Stimulated activated CD4-positive, alpha-beta T cell treated with anti-CD3 and anti-CD28 coated beads, Interleukin-1b, Interleukin-23, amount 100 ng/mL, for 1 hour (primary cell): ENCODE results near the gene MSMP.

Experiments used
- DNase-seq, 2 donors: peaks; one replicate each; pipeline ENCODE4 v3.0.0-alpha.2; 2020; ENCODE audit warnings: low read depth in 2 of 2

Gene MSMP, protein sequence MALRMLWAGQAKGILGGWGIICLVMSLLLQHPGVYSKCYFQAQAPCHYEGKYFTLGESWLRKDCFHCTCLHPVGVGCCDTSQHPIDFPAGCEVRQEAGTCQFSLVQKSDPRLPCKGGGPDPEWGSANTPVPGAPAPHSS

DNA sequence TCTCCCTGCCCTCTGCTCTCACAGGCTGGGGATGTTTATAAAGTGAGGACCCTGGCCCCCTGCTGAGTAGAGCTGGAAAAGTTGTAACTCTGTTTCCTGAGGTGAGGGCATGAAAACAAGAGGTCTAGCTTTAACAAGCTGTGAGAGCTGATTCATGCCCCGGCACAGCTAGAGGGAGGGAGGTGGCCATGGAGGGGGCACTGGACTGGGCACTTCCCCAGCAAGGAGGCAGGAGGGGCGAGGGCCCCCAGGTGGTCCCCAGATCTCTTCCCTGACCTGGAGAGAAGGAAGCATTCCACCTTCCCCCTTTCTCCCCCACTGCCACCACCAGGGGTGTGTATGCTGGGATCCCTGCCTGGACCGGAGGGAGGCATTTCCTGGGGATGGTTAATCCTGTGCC, at the start of gene MSMP:
MSMP (minus strand) TSS at position 13 of the 400 bp plus-strand sequence. CDS start 147 bp downstream, outside the sequence.
- no peak for DNase-seq

DNA sequence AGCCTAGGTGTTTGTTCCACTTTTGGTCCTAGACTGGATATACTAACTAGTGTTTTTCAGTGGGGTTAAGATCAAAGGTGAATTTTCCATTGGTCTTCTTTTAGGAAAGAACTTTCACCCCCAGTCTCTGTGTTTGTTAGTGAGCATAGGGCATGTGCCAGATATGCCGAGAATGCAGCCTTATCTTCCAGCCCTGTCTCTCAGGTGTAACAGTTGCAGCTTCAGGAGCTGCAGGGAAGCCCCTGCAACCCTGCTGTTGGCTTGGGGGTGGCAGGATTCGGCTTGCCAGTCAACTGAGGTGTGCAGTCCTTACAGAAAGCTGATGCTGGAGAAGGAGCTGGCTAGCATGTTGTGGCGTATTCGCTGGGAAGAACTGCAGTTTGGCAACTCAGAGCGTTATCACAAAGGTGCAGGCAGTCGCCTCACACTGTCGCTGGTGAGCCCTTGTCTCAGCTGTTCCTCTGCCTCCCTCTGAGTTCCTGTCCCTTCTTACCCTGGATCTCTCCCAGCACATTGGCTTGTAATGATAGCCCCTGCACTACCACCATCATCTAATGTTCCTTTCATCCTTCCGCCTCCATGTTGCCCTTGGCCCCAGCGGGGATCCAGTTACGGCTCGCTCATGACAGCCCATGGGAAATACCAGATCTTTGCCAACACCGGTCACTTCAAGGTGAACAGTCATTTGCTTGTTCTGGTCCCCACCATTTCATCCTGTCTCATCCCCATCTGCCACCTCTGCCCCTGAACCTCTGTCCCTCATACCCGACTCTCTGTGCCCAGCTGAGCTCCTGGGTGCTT, 47.5 kb upstream of the MSMP start:
- DNase-seq = no peak

DNA sequence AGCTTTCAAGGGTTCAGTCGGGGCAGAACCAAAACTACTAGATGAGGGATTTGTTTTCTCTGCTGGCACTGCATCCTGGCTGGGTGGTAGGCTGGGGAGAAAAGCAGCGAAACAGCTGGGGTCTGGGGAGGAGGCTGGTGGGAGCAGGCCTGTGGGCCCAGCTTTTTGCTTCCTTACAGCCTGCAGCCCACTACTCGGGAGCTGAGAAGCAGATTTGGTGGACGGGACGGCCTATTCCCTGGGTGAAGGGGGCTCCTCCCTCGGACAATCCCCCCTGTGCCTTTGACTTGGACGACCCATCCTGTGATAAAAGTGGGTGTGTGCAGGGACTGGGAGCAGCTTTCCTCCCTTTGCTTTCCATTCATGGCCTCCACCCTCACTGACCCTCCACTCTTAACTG, 46.5 kb upstream of the MSMP start:
- DNase-seq = no peak

DNA sequence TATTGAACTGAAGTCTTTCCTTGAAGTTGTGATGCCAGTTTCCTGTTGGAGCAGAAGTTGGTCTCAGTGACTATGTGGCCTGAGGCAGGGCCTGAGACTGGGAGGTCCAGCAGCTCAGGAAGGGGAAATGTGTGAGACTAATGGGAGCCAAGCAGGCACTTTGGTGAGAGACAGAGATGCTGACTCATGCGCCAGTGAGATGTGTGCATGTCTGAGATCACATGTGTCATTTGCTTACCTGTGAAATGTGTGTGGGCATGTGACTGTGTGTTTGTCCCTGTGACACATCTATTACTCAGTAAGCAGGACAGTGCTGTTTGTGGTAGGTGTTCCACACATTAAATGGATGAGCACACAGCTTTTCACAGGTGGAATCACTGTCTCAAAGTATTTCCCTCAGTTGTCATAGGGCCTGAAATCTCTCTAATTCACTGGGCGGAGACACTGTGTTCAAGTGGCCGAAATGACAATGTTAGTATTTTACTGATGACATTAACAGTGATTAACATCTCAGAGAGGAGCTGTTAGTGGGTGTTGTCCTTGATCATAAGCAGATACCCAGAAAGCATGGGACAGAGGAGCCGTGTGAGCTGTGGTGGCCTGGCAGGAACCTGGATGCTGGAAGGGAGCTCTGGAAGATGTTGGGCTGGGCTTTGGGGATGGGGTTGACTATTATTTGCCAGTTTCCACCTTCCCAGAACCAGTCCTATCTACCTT, 44.7 kb upstream of the MSMP start:
- DNase-seq = peak in 1 of 2 donors; percentile 27

DNA sequence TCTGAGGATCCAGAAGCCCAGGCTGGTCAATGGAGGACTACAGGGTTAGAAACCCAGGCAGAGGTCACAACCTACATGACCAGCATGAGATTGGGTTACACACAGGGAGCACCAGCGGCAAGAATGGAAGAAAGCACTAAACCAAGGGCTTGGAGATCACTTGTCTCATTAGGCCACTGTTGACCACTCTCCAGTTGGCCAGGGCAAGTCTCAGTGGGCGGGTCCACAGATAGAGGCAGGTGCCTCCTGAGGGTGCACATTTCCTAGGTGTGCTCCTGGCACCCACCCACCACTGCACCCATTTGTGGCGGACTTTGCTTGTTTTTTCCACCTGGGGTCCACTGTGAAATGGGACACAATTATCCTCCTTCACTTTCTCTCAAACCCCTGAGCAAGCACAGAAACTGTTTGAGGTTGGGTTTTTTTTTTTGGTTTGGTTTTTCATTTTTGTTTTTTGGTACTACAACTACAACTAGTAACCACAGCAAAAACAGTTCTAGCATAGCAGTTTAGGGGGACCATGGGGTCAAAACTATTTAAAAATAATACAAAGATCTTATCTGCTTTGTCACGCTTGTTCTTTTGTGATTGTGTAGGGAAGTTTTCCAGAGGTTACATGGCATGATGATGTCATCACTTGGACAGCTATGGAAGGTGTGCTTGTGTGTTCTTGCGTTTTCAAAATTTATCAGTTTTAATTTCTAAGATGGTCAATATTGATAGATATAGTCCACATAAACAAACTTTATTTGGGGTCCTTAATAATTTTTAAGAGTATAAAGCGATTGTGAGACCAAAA, 43.4 kb upstream of the MSMP start:
- no peak for DNase-seq

DNA sequence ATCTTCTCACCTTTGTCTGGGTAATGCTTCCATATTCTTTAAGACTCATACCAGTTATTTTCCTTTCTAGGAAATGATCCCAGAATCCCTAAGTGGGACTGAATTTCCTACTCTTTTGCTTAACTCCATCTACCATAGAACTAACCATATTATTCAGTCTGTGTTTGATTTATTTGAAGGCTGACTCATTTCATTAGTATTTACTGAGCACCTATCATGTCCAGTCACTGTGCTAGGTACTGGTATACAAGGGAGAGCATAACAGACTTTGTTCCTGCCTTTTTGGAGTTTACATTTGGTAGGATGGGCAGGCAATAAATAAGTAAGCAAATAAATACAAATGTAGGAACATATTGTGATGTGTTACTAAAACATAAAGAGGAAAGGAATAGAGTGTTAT, 41.6 kb upstream of the MSMP start:
- DNase-seq = no peak

DNA sequence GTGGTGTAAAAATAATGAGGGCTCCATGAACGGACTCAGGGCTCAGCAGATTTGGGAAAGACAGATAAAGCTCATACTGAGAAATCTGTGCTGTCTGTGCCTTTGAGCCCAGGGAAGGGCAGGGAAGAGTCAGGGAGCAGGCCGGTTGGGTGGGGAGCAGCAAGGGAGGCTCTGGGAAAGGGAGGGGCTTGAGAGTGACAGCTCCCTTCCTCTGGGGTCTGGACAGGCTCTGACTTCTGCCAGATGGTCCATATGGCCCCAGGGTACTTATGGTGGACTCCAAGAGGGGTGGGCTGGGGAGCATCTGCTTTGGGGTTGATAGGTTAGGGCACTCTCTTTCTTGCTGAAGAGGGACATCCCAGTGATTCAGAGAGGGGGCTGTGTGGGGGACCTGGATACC, 39.4 kb upstream of the MSMP start:
- no peak for DNase-seq

DNA sequence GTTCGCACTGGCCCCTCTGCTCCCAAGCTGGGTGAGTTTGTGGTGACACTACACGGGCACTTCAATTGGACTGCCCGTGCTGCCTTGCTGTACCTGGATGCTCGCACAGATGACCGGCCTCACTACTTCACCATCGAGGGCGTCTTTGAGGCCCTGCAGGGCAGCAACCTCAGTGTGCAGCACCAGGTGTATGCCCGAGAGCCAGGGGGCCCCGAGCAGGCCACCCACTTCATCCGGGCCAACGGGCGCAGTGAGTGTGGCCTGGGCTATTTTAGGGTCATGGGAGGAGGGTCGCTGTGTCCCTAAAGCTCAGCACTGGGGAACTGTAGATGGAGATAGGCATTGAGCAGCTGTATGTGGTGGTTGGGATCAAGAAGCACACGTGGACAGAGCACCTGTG, 38.8 kb upstream of the MSMP start:
- DNase-seq = no peak

DNA sequence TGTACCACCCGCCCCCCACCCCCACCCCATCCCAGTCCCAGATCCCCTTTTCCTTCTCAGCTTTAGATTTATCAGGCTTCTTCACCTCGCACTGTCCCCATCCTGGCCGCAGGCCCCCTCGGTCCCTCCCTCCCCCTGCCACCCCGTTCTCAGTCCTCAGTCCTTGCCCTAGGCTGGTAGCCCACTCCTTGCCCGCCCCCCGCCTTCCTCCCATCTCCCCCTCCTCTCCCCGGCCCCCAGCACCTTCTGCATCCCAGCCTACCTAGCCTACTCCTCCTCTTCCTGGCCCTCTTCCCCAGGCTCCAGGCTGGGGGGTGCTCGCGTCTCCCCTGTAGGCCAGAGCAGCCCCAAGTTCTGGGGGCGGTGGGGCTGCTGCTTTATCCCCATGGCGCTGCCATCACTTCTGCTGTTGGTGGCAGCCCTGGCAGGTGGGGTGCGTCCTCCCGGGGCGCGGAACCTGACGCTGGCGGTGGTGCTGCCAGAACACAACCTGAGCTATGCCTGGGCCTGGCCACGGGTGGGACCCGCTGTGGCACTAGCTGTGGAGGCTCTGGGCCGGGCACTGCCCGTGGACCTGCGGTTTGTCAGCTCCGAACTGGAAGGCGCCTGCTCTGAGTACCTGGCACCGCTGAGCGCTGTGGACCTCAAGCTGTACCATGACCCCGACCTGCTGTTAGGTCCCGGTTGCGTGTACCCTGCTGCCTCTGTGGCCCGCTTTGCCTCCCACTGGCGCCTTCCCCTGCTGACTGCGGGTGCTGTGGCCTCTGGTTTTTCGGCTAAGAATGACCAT, 38.1 kb upstream of the MSMP start:
- no peak for DNase-seq

DNA sequence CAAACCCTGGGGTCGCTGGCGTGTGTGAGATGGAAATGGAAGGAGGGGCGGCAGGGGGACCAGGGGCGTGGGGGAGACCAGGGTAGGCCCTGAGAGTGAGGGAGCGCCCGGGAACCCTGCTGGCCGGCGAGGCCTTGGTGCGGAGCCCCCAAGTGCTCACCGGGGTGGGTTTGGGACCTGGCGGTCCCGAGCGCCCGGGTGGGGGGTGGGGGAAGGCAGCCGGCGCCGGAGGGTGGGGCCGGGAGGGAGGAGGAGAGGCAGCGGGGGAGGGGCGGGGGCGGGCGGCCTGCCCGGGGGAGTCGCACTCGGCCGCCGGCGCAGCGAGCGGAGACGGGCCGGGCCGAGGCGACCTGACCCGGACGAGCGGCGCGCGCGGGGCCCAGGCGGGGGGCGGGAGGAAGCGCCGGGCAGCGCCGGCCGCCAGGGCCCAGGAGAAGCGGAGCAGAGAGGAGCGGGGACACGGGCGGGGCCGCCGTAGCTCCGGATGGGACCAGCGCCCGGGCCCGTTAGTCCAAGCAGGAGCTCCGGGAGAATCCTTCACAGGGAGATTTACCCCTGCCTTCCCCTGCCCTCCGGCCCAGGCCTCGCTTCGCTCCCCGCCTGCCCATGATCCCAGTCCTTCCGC, 37.3 kb upstream of the MSMP start, which contains the start of gene NPR2:
NPR2 (plus strand) TSS at position 295 of the 625 bp plus-strand sequence. CDS start 818 bp downstream, outside the sequence.
- no peak for DNase-seq

DNA sequence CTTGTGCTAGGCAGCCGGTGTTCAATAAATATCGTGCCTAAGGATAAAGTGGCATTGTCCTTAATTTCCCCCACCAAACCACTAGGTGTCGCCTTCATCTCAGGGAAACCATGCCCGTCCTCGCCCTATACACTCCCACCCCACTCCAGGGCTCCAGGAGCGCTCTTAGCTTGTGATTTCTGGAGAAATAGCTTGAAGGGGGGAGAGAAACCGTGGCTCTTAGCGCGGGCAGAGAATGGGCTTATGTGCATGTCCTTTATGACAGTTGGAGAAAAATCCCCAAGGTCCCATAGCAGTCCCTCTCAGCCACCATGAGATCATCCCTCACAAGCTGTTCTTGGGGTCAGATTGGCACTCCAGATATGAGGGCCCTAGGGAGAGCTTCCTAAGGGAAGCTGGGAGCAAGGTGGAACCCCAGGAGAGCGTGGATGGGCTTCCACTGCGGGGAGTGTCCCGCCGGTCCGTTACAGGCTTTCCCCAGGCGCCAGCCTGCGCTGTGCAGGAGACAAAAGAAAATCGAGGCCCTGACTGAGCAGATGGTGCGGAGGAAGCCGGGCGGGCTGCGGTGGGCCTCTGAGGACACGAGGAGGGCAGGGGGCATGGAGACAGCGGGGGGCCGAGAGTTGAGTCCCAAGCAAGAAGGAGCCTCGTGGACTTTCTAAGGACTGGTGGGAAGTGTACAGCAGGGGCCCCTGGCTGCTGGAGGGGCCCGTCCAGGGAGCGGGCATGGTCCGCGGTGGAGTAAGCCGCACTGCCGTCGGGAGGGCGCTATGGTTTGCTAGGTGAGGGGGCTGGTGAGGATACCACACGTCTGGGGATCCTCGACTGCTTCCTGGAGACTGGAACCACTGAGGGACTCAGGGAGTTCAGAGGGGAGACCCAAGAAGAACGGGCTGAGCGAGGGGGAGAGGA, 36.6 kb upstream of the MSMP start:
- peak in 1 of 2 donors; percentile 16 for DNase-seq

DNA sequence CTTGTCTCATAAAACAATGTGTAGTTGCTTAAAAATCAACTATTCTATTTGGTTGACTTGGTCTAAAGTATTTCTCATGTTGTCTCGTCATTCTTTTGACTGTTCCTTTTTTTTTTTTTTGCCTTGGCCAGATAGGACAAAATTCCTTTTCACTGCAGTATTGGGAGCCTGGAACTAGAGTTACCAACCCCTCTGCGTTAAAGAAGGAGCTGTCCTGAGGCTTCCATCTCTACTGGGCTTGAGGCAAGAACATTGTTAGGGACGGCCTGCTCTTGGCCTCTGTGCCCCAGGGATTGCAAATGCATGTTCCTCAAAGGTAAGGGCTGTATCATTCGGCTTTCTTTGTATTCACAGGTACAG, 35.9 kb upstream of the MSMP start:
- DNase-seq = no peak

DNA sequence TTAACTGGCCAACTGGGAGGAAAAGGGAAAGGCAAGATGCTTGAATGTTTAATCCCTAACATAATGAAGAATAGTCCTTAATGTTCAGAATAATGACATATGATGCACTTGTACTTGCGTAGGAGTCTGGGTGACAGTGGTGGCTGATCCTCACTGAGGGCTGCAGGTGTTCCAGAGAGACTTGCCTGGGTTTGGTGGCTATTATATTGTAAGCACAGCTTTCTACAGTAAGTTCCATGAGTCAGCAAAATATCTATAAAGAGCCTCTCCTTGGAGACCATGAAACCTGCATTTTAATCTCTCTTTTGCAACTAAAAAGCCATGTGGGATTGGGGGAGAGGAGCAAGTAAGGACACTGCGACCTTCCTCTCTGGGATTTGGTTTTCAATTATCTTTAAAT, 35.5 kb upstream of the MSMP start:
- DNase-seq = no peak

DNA sequence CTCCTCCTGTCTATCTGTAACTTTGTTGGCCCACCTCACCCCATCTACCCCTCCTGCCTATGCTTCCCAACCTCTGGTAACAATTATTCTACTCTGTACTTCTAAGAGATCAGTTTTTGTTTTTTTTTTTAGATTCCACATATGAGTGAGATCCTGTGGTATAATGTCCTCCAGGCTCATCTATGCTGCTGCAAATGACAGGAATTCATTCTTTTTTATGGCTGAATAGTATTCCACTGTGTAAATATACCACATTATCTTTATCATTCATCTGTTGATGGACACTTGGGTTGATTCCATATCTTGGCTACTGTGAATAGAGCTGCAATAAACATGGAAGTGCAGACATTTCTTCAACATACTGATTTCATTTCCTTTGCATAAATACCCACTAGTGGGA, 29.3 kb upstream of the MSMP start:
- no peak for DNase-seq

DNA sequence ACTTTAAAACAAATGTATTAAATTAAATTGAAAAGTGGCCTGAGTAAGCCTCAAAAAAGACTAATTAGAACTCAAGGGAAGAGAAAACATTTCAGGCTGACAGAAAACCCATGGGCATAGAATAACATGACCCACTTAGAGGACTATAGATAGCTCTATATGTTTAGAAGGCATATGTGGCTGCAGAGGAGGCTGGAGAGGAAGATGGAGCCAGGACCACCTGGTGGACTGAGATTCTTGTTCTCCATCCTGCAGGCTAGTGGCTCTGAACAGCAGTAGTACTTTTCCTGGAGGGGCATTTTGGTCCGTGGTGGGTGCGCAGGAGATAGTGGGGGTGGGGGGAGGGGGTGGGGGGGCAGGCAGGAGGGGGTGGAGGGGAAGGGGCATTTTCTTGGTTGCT, 27.0 kb upstream of the MSMP start:
- no peak for DNase-seq

DNA sequence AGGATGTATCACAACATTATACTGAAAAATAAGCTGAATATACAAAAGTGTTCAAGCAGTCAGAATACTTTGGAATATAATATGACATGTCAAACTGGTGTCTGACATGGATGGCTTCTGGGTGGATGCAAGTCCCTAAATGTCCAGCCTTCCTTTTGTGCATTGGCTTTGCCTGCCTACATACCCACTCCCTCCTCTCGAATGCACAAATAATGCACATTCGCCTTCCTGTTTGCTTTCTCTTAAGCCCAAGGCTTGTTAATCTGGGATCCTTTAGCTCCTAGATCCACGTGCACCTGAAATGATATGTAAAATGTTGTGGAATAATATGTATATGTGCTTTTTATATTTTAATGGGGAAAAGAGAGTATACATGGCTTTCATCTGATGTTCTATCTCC, 24.4 kb upstream of the MSMP start:
- no peak for DNase-seq

DNA sequence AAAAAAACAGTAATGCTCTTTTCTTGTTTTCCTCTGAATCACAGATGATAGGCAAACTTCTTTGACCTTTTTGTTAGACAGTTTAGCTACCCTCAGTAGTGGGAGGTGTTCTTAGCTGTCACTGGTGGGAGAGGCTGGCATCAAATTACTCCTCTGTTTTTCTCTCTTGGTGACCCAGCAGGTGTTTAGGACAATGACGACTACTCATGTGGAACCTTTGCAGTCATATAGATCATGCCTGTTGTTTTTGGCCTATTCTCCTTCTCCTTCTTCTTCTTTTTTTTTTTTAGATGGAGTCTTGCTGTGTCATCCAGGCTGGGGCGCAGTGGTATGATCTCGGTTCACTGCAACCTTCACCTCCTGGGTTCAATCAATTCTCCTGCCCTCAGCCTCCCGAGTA, 21.9 kb upstream of the MSMP start:
- no peak for DNase-seq

DNA sequence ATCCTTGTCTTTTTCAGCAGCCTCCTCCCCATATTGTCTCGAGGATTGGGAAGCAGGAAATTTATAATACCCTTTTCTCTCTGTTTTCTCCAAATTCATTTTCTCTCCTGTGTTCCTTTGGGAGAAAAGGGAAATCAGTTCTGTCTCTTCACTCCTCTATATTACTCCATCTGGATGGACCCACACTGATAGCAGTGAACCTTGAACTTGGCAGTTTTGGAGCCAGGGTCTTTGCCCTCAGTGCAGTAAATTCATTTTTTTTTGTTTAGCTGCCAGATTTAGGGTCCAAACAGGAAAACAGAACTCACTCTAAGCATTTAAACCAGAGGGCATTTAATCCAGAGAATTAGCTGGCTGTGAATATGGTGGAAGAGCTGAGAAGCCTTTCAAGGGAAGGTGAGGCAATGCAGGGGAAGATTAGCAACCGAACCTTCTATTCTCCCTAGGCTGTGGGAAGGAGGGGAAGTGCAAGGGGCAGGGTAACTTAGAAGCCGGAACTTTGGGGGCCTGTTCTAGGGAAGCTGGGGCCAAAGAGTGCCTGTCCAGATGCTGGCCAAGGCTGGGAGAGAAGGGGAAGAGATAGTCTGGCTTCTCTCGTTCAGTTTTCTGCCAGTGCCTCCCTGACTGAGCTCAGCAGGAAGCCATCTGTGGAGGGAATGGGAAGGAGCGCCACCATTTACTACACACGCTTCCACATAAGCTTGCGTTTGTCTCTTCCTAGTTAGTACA, 21.0 kb upstream of the MSMP start:
- DNase-seq = no peak

DNA sequence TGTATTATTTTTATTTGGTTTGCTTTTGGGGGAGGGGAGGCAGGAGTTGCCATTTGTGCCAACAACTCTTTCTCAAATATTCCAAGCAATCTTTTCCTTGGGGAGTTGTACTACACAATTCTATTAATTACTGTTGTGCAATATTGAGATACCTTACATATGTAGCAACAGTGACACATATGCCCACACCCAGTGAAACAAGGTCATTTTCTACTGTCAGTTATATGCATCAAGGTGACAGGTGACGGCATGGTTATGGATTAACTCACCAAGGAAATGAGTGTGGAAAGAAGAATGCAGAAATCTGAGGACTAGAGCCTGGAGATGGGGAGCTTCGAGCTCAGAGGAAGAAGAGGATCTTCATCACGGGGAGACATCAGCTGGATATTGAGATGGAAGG, 17.9 kb upstream of the MSMP start:
- no peak for DNase-seq
